B cell (primary cell): ENCODE measurements around the gene THYN1. TPM values are rescaled to one million over a fixed set of nuclear protein-coding genes. Genes with fewer than 3 reads are reported as not detected.

ENCODE experiments used
- ATAC-seq: fragments of 200-7000 bp; cut with Tn5 transposase; one replicate; pipeline ENCODE4 v1.10.0; 2021; ENCODE audit warnings: low read depth, mild to moderate bottlenecking, moderate number of reproducible peaks, moderate library complexity
- CTCF ChIA-PET: fragments of 350-600 bp; sonication (Branson Sonifier 250); formaldehyde crosslinking; loops from one replicate; lab custom pipeline; 2021; ENCODE audit warnings: antibody characterized with exemption, inconsistent platforms; lab: Charles Lee
- POLR2A ChIA-PET: fragments of 350-600 bp; sonication (Branson Sonifier 250); formaldehyde crosslinking; loops from one replicate; lab custom pipeline; 2021; ENCODE audit warnings: antibody characterized with exemption; lab: Charles Lee
- DNase-seq: peaks from one replicate; pipeline ENCODE4 v3.0.0; 2013
- H2AFZ ChIP-seq: 2 replicates; pipeline ENCODE4 v1.6.1; 2012; ENCODE audit warnings: mild to moderate bottlenecking, low read depth, low read length; ENCODE audit not compliant: insufficient read depth, poor library complexity, severe bottlenecking
- H3K27ac ChIP-seq, 2 donors: 1 replicate in 1 of 2; 2 replicates in 1 of 2; pipeline ENCODE4 v1.5.1; 2012 to 2013; ENCODE audit warnings: low read length in 2 of 2, mild to moderate bottlenecking in 2 of 2, moderate library complexity in 1 of 2
- H3K27me3 ChIP-seq, 4 experiments: fragments of 200-600 bp in 1 of 4; sonication (generic) in 1 of 4; replicated peaks in 1 of 4; 1 replicate in 2 of 4; 2 replicates in 2 of 4; pipeline versions ENCODE4 v1.6.1 to v1.7.0; 2013 to 2016; ENCODE audit warnings: low read length in 3 of 4, mild to moderate bottlenecking in 2 of 4, mixed read lengths in 1 of 4, moderate library complexity in 1 of 4; ENCODE audit not compliant: insufficient read depth in 4 of 4, control insufficient read depth in 3 of 4; ENCODE audit errors: control extremely low read depth in 1 of 4
- H3K36me3 ChIP-seq, 2 experiments: replicated peaks in 1 of 2; 1 replicate in 1 of 2; 2 replicates in 1 of 2; pipeline versions ENCODE4 v1.6.1 to v1.7.1; 2013; ENCODE audit warnings: low read length in 1 of 2; ENCODE audit not compliant: insufficient read depth in 2 of 2, control insufficient read depth in 1 of 2; ENCODE audit errors: control extremely low read depth in 1 of 2, extremely low read depth in 1 of 2
- H3K4me1 ChIP-seq, 2 donors: fragments of 200-600 bp in 1 of 2; sonication (generic) in 1 of 2; 1 replicate in 1 of 2; 2 replicates in 1 of 2; pipeline versions ENCODE4 v1.5.1 to v1.6.1; 2013 to 2017; ENCODE audit warnings: low read length in 2 of 2; ENCODE audit not compliant: control insufficient read depth in 2 of 2, insufficient read depth in 2 of 2
- H3K4me2 ChIP-seq: replicated peaks from 2 replicates; pipeline ENCODE3; 2012; ENCODE audit warnings: mild to moderate bottlenecking, low read depth, low read length; ENCODE audit not compliant: poor library complexity, severe bottlenecking
- H3K4me3 ChIP-seq, 5 experiments: fragments of 200-600 bp in 1 of 5; sonication (generic) in 1 of 5; 1 replicate in 3 of 5; 2 replicates in 2 of 5; pipeline versions ENCODE4 v1.5.1 to v1.7.0; 2011 to 2016; ENCODE audit warnings: low read length in 4 of 5, mild to moderate bottlenecking in 4 of 5, low read depth in 2 of 5, control low read depth in 1 of 5, moderate library complexity in 1 of 5; ENCODE audit not compliant: insufficient read depth in 1 of 5; ENCODE audit errors: control extremely low read depth in 1 of 5, extremely low read depth in 1 of 5
- H3K79me2 ChIP-seq: fragments of 200-600 bp; sonication (generic); one replicate; pipeline ENCODE4 v1.6.0; 2016; ENCODE audit warnings: low read length; ENCODE audit not compliant: control insufficient read depth, insufficient read depth
- H3K9ac ChIP-seq: fragments of 200-600 bp; sonication (generic); 2 replicates; pipeline ENCODE4 v1.6.1; 2017; ENCODE audit warnings: mild to moderate bottlenecking, low read length, moderate library complexity
- H3K9me3 ChIP-seq, 3 donors: one replicate each; pipeline versions ENCODE4 v1.6.1 to v1.7.1; 2013; ENCODE audit warnings: low read length in 2 of 3; ENCODE audit not compliant: control insufficient read depth in 2 of 3, insufficient read depth in 1 of 3; ENCODE audit errors: control extremely low read depth in 1 of 3
- H4K20me1 ChIP-seq: 2 replicates; pipeline ENCODE4 v1.6.0; 2012; ENCODE audit warnings: mild to moderate bottlenecking, low read length; ENCODE audit not compliant: insufficient read depth, control insufficient read depth, poor library complexity, severe bottlenecking
- H3K27ac Mint-ChIP-seq: one replicate; pipeline ENCODE4 v1.8.0; 2021; ENCODE audit warnings: mixed read lengths
- H3K27me3 Mint-ChIP-seq: one replicate; pipeline ENCODE4 v1.8.0; 2021; ENCODE audit warnings: mixed read lengths
- H3K4me1 Mint-ChIP-seq: one replicate; pipeline ENCODE4 v1.8.0; 2021; ENCODE audit warnings: mixed read lengths
- H3K4me3 Mint-ChIP-seq: one replicate; pipeline ENCODE4 v1.8.0; 2021; ENCODE audit warnings: mixed read lengths
- H3K9me3 Mint-ChIP-seq: one replicate; pipeline ENCODE4 v1.8.0; 2022; ENCODE audit warnings: mixed read lengths; ENCODE audit not compliant: insufficient read depth
- CTCF ChIP-seq: fragments of 200-600 bp; IDR thresholded peaks from one replicate; pipeline ENCODE4 v1.8.0; 2022; ENCODE audit warnings: antibody characterized with exemption, mild to moderate bottlenecking
- EZH2 ChIP-seq: IDR thresholded peaks from 2 replicates; pipeline ENCODE4 v1.6.1; 2012; ENCODE audit warnings: borderline replicate concordance, low read depth, mild to moderate bottlenecking, moderate library complexity, low read length; ENCODE audit not compliant: insufficient read depth, poor library complexity, severe bottlenecking
- WGBS: methylation state at CpG from one replicate; pipeline ENCODE4 v1.1.5; 2013; ENCODE audit warnings: missing lambda C conversion rate; ENCODE audit not compliant: insufficient coverage; 5-methylcytosine and 5-hydroxymethylcytosine counted together
- intact Hi-C: fragments of 100-400 bp; cut with micrococcal nuclease; formaldehyde crosslinking; loops from one replicate; pipeline ENCODE4 v1.10.0; 2022
- polyA plus RNA-seq: library from polyadenylated mRNA; depleted of rRNA; stranded (reverse); fragments of >200 nt; gene quantifications from 2 replicates; pipeline ENCODE4 v1.2.3, GENCODE V29; 2012
- total RNA-seq, 2 donors: library from RNA; stranded (reverse); fragments of 120-200 nt in 1 of 2; gene quantifications; 1 replicate in 1 of 2; 2 replicates in 1 of 2; pipeline versions ENCODE4 v1.2.3 to v1.2.4, GENCODE V29; 2013 to 2022

Gene THYN1
- total and polyA plus RNA-seq, 2 donors (not counting 1 experiment from before 2014, with no cell fraction given) = 36.3 to 38.4 TPM

- Histone ChIP-seq H3K79me2 (no peaks in the 10 kb centered on the region), H3K36me3 (peaks cover 3 to 45% of the 10 kb centered on the region in 2 experiments), H3K27ac (no peak overlapping the region), H4K20me1 (no peaks in the 10 kb centered on the region), H3K9ac (no peak overlapping the region), H3K4me1 (no peaks in the 10 kb centered on the region), H2AFZ (no peak overlapping the region), H3K4me2 (no peak overlapping the region), H3K27me3 (no peaks in the 10 kb centered on the region), H3K9me3 (no peaks in the 10 kb centered on the region), H3K4me3 (no peak overlapping the region)
- ChIA-PET CTCF (interaction anchor here (1.3 to 2.3 kb wide), 6 partner anchors 9 to 55 kb away, joined by 3 to 10 read pairs (median 7); partner anchors contain the start of gene GLB1L3), POLR2A (no interaction called here)
- H3K27ac Mint-ChIP-seq = no peak overlapping the region
- no peak overlapping the region for H3K4me3 Mint-ChIP-seq
- H3K4me1 Mint-ChIP-seq = no peaks in the 10 kb centered on the region
- 98% methylated on average over 10 of the region's 14 CpGs for WGBS
- no peaks in the 10 kb centered on the region for H3K27me3 Mint-ChIP-seq
- H3K9me3 Mint-ChIP-seq = no peaks in the 10 kb centered on the region
- no peak for TF ChIP-seq EZH2
- TF ChIP-seq CTCF = peak; percentile 21
- no peak for ATAC-seq
- intact Hi-C loops = no loop called here
- DNase-seq = no peak
Measured at GRCh38 chr11:134261626-134262488, 8.7 kb upstream of the THYN1 start.

GRCh38 chr11:134260983-134261382 lies 7.8 kb upstream of the THYN1 start:
- no peaks in the 10 kb centered on the region for H4K20me1 ChIP-seq
- Mint-ChIP-seq H3K9me3 (no peaks in the 10 kb centered on the region), H3K27ac (no peak overlapping the region), H3K27me3 (no peaks in the 10 kb centered on the region), H3K4me3 (no peak overlapping the region), H3K4me1 (no peaks in the 10 kb centered on the region)
- intact Hi-C loops = no loop called here
- no peak overlapping the region for H3K4me2 ChIP-seq
- no peak overlapping the region for H3K9ac ChIP-seq
- no peaks in the 10 kb centered on the region for H3K9me3 ChIP-seq
- H3K4me1 ChIP-seq = no peaks in the 10 kb centered on the region
- H3K4me3 ChIP-seq = no peak overlapping the region
- H3K27me3 ChIP-seq = no peaks in the 10 kb centered on the region
- H3K36me3 ChIP-seq = peaks cover 3 to 45% of the 10 kb centered on the region in 2 experiments
- DNase-seq (no peak), ATAC-seq (no peak)
- POLR2A ChIA-PET = no interaction called here
- H3K79me2 ChIP-seq = no peaks in the 10 kb centered on the region
- TF ChIP-seq EZH2 (no peak), CTCF (no peak)
- CTCF ChIA-PET = interaction anchor here (1.3 to 2.3 kb wide), 5 partner anchors 10 to 54 kb away, joined by 3 to 10 read pairs (median 7); partner anchors contain the start of gene GLB1L3
- no peak overlapping the region for H2AFZ ChIP-seq
- 100% methylated on average over 13 of the region's 16 CpGs for WGBS
- H3K27ac ChIP-seq = no peak overlapping the region
